Stimulated activated CD8-positive, alpha-beta memory T cell treated with anti-CD3 and anti-CD28 coated beads, Interleukin-12 subunit alpha, Interleukin-12 subunit beta, amount 100 ng/mL, for 24 hours (primary cell): ENCODE results near the gene DLG5.

Source experiments
- DNase-seq: peaks from one replicate; pipeline ENCODE4 v3.0.0-alpha.2; 2020; ENCODE audit errors: extremely low read depth

The DLG5 gene

GRCh38 chr10:77943121-77943901 lies 16.8 kb upstream of the DLG5 start:
- DNase-seq, result no peak

GRCh38 chr10:77941790-77942189 lies 15.2 kb upstream of the DLG5 start:
- DNase-seq, result no peak

GRCh38 chr10:77940627-77941026 lies 14.1 kb upstream of the DLG5 start:
- DNase-seq, result no peak

GRCh38 chr10:77940225-77940624 lies 13.7 kb upstream of the DLG5 start:
- DNase-seq, result no peak

GRCh38 chr10:77939561-77940001 lies 13.0 kb upstream of the DLG5 start:
- DNase-seq, result no peak

GRCh38 chr10:77936697-77937567 lies 10.4 kb upstream of the DLG5 start:
- DNase-seq, result no peak

- DNase-seq, result no peak
These were observed 5.6 kb upstream of the DLG5 start for GRCh38 chr10:77932016-77932715.

- DNase-seq, result no peak
These were observed 1.1 kb upstream of the DLG5 start for GRCh38 chr10:77927402-77928246.

- DNase-seq, result no peak
These were observed 575 bp downstream of the DLG5 start for GRCh38 chr10:77925795-77926565.

GRCh38 chr10:77925410-77925794 lies 1.2 kb downstream of the DLG5 start:
- DNase-seq, result no peak

GRCh38 chr10:77922566-77923179 lies 3.9 kb downstream of the DLG5 start:
- DNase-seq, result no peak

- no peak for DNase-seq
These were observed 4.5 kb downstream of the DLG5 start for GRCh38 chr10:77922055-77922454.

GRCh38 chr10:77921395-77921794 lies 5.2 kb downstream of the DLG5 start:
- DNase-seq, result no peak

GRCh38 chr10:77920495-77920894 lies 6.1 kb downstream of the DLG5 start:
- no peak for DNase-seq

GRCh38 chr10:77919713-77920108 lies 6.8 kb downstream of the DLG5 start:
- no peak for DNase-seq

- DNase-seq, result no peak
These were observed 11.0 kb downstream of the DLG5 start for GRCh38 chr10:77915319-77916105.

GRCh38 chr10:77913090-77913489 lies 13.5 kb downstream of the DLG5 start:
- DNase-seq, result no peak

- no peak for DNase-seq
These were observed 14.0 kb downstream of the DLG5 start for GRCh38 chr10:77912576-77912975.

GRCh38 chr10:77911535-77912123 lies 14.9 kb downstream of the DLG5 start:
- DNase-seq, result no peak
